ENCODE data around the gene HSDL1. TPM values are rescaled to one million over a fixed set of nuclear protein-coding genes. Genes with fewer than 3 reads are reported as not detected.

HSDL1 gene
- total RNA-seq, 1 donor from 2014 or later: 29.2 TPM

- H3K4me1 Mint-ChIP-seq (ENCODE audit: low read depth, unreplicated experiment): no peaks in the 10 kb centered on the region
- FAIRE-seq: no peak
Measured at GRCh38 chr16:84124257-84125073, 20.5 kb downstream of the HSDL1 start.

GRCh38 chr16:84121007-84121406 is 24.0 kb downstream of the HSDL1 start:
- Mint-ChIP-seq H3K36me3 (ENCODE audit: low read depth, unreplicated experiment) (peaks cover 9% of the 10 kb centered on the region), H3K9me3 (ENCODE audit: unreplicated experiment) (no peaks in the 10 kb centered on the region), H3K27ac (ENCODE audit: unreplicated experiment) (no peak overlapping the region), H3K4me1 (ENCODE audit: low read depth, unreplicated experiment) (no peaks in the 10 kb centered on the region), H3K4me3 (ENCODE audit: unreplicated experiment) (no peak overlapping the region), H3K27me3 (ENCODE audit: low read depth, unreplicated experiment) (no peaks in the 10 kb centered on the region)
- H3K27ac ChIP-seq (ENCODE audit: low read depth, low read length): no peak overlapping the region
- no peak overlapping the region for H3K4me3 ChIP-seq (ENCODE audit: insufficient read depth, low read depth, low read length)
- H3K4me2 ChIP-seq (ENCODE audit: low read length): no peak overlapping the region
- peaks cover 6% of the 10 kb centered on the region for H3K36me3 ChIP-seq (ENCODE audit: insufficient read depth, low read length)
- H3K79me2 ChIP-seq (ENCODE audit: insufficient read depth, low read length): peaks cover 4% of the 10 kb centered on the region
- FAIRE-seq: no peak
- H4K20me1 ChIP-seq (ENCODE audit: insufficient read depth, low read length): peaks cover 4% of the 10 kb centered on the region
- no peak overlapping the region for H2AFZ ChIP-seq (ENCODE audit: low read depth, low read length)
- no peaks in the 10 kb centered on the region for H3K9me3 ChIP-seq (ENCODE audit: insufficient read depth, low read depth, low read length)
- H3K27me3 ChIP-seq (ENCODE audit: insufficient read depth, low read length): no peaks in the 10 kb centered on the region
- TF ChIP-seq EZH2 (IDR thresholded peaks at IDR 0.05; ENCODE audit: insufficient read depth, low read length) (no peak), CTCF (IDR thresholded peaks at IDR 0.05; ENCODE audit: insufficient read depth, low read depth, low read length) (no peak)
- DNase-seq (ENCODE audit: low read depth): no peak
- H3K9ac ChIP-seq (ENCODE audit: low read length): no peak overlapping the region
- H3K4me1 ChIP-seq (ENCODE audit: insufficient read depth, low read length): no peaks in the 10 kb centered on the region

More at GRCh38 chr16:84124257-84125073, 20.5 kb downstream of the HSDL1 start:
- Histone ChIP-seq H3K27me3 (ENCODE audit: insufficient read depth, low read length) (no peaks in the 10 kb centered on the region), H2AFZ (ENCODE audit: low read depth, low read length) (no peak overlapping the region), H3K36me3 (ENCODE audit: insufficient read depth, low read length) (peaks cover 6% of the 10 kb centered on the region), H3K4me2 (ENCODE audit: low read length) (no peak overlapping the region), H3K27ac (ENCODE audit: low read depth, low read length) (no peak overlapping the region), H3K79me2 (ENCODE audit: insufficient read depth, low read length) (no peaks in the 10 kb centered on the region), H3K4me3 (ENCODE audit: insufficient read depth, low read depth, low read length) (no peak overlapping the region), H3K9ac (ENCODE audit: low read length) (no peak overlapping the region), H3K4me1 (ENCODE audit: insufficient read depth, low read length) (no peaks in the 10 kb centered on the region), H4K20me1 (ENCODE audit: insufficient read depth, low read length) (peaks cover 4% of the 10 kb centered on the region), H3K9me3 (ENCODE audit: insufficient read depth, low read depth, low read length) (no peaks in the 10 kb centered on the region)
- Mint-ChIP-seq H3K27ac (ENCODE audit: unreplicated experiment) (no peak overlapping the region), H3K27me3 (ENCODE audit: low read depth, unreplicated experiment) (no peaks in the 10 kb centered on the region), H3K4me3 (ENCODE audit: unreplicated experiment) (no peak overlapping the region), H3K9me3 (ENCODE audit: unreplicated experiment) (no peaks in the 10 kb centered on the region), H3K36me3 (ENCODE audit: low read depth, unreplicated experiment) (peaks cover 13% of the 10 kb centered on the region)
- no peak for DNase-seq (ENCODE audit: low read depth)
- no peak for TF ChIP-seq EZH2 (IDR thresholded peaks at IDR 0.05; ENCODE audit: insufficient read depth, low read length)
- TF ChIP-seq CTCF (IDR thresholded peaks at IDR 0.05; ENCODE audit: insufficient read depth, low read depth, low read length): no peak

GRCh38 chr16:84120023-84120422 is 25.0 kb downstream of the HSDL1 start:
- FAIRE-seq: no peak
- Histone ChIP-seq H3K79me2 (ENCODE audit: insufficient read depth, low read length) (peaks cover 14% of the 10 kb centered on the region), H3K36me3 (ENCODE audit: insufficient read depth, low read length) (peaks cover 6% of the 10 kb centered on the region), H3K27me3 (ENCODE audit: insufficient read depth, low read length) (no peaks in the 10 kb centered on the region), H4K20me1 (ENCODE audit: insufficient read depth, low read length) (peaks cover 6% of the 10 kb centered on the region), H3K9me3 (ENCODE audit: insufficient read depth, low read depth, low read length) (no peaks in the 10 kb centered on the region), H3K27ac (ENCODE audit: low read depth, low read length) (no peak overlapping the region), H3K4me3 (ENCODE audit: insufficient read depth, low read depth, low read length) (no peak overlapping the region), H3K4me1 (ENCODE audit: insufficient read depth, low read length) (peaks cover 7% of the 10 kb centered on the region), H2AFZ (ENCODE audit: low read depth, low read length) (no peak overlapping the region), H3K9ac (ENCODE audit: low read length) (no peak overlapping the region), H3K4me2 (ENCODE audit: low read length) (no peak overlapping the region)
- Mint-ChIP-seq H3K4me3 (ENCODE audit: unreplicated experiment) (no peak overlapping the region), H3K27ac (ENCODE audit: unreplicated experiment) (no peak overlapping the region), H3K9me3 (ENCODE audit: unreplicated experiment) (no peaks in the 10 kb centered on the region), H3K36me3 (ENCODE audit: low read depth, unreplicated experiment) (peaks cover 9% of the 10 kb centered on the region), H3K4me1 (ENCODE audit: low read depth, unreplicated experiment) (peaks cover 2% of the 10 kb centered on the region), H3K27me3 (ENCODE audit: low read depth, unreplicated experiment) (no peaks in the 10 kb centered on the region)
- no peak for TF ChIP-seq EZH2 (IDR thresholded peaks at IDR 0.05; ENCODE audit: insufficient read depth, low read length)
- TF ChIP-seq CTCF (IDR thresholded peaks at IDR 0.05; ENCODE audit: insufficient read depth, low read depth, low read length): no peak
- no peak for DNase-seq (ENCODE audit: low read depth)

Data from astrocyte (in vitro differentiated cells and primary cell).